NCI-H1417 treated with DMSO at 0.1 percent for 48 hours (cell line): ENCODE data around the gene CTNS.

Experiments used
- DNase-seq: peaks from one replicate; lab custom pipeline; 2025; lab: John Stamatoyannopoulos, UW

Gene CTNS

GRCh38 chr17:3659541-3660111 lies 23.1 kb downstream of the CTNS start:
- no peak for DNase-seq

GRCh38 chr17:3660311-3660891 lies 23.8 kb downstream of the CTNS start:
- DNase-seq: no peak

GRCh38 chr17:3663102-3664011 lies 26.8 kb downstream of the CTNS start:
- no peak for DNase-seq

- no peak for DNase-seq
Observed at GRCh38 chr17:3665834-3666233, 29.3 kb downstream of the CTNS start.

- no peak for DNase-seq
Observed at GRCh38 chr17:3666516-3666915, 30.0 kb downstream of the CTNS start.

GRCh38 chr17:3667366-3668278 lies 31.1 kb downstream of the CTNS start:
- no peak for DNase-seq

GRCh38 chr17:3668279-3669084 lies 31.9 kb downstream of the CTNS start, which contains the start of the genes EMC6 and TAX1BP3:
Gene EMC6 (plus strand): TSS chr17:3668812. CDS start chr17:3669147, 335 bp downstream.
Gene TAX1BP3 (minus strand): TSS chr17:3668578. CDS start chr17:3668526, 52 bp downstream.
- peak; percentile 45 for DNase-seq

- no peak for DNase-seq
Observed at GRCh38 chr17:3669085-3669347, 32.5 kb downstream of the CTNS start.

GRCh38 chr17:3669548-3669947 lies 33.0 kb downstream of the CTNS start:
- DNase-seq: no peak

GRCh38 chr17:3672571-3672970 lies 36.0 kb downstream of the CTNS start:
- DNase-seq: no peak

- DNase-seq: no peak
Observed at GRCh38 chr17:3675886-3676285, 39.3 kb downstream of the CTNS start.

- no peak for DNase-seq
Observed at GRCh38 chr17:3678095-3678820, 41.7 kb downstream of the CTNS start.

GRCh38 chr17:3678821-3679530 lies 42.4 kb downstream of the CTNS start:
- DNase-seq: no peak

- no peak for DNase-seq
Observed at GRCh38 chr17:3679531-3680126, 43.1 kb downstream of the CTNS start.

GRCh38 chr17:3681057-3681456 lies 44.5 kb downstream of the CTNS start:
- no peak for DNase-seq

GRCh38 chr17:3681565-3681964 lies 45.0 kb downstream of the CTNS start:
- no peak for DNase-seq

GRCh38 chr17:3682033-3682432 lies 45.5 kb downstream of the CTNS start:
- no peak for DNase-seq

- no peak for DNase-seq
Observed at GRCh38 chr17:3683054-3683511, 46.5 kb downstream of the CTNS start.

- DNase-seq: no peak
Observed at GRCh38 chr17:3685174-3685573, 48.6 kb downstream of the CTNS start.
